ENCODE data around the gene SKI. TPM values are rescaled to one million over a fixed set of nuclear protein-coding genes. Genes with fewer than 3 reads are reported as not detected.

The SKI gene
- total and polyA plus RNA-seq, 9 of the 15 experiments (the other 6 are each of a cell fraction or from before 2014, with no cell fraction given) = 0.10 to 60.5 (median 4.6) TPM

- FAIRE-seq = no peak
- in situ Hi-C loops (cut with MboI) = no loop called here
- Histone ChIP-seq H3K27ac (ENCODE audit: extremely low read depth, low read depth, low read length) (peak overlapping the region; percentile 75), H3K36me3 (ENCODE audit: control insufficient read depth, insufficient read depth, low read length) (no peaks in the 10 kb centered on the region), H3K4me1 (replicated peaks in 1 of 2; ENCODE audit: control insufficient read depth in 2 of 2, insufficient read depth in 2 of 2, low read length in 2 of 2) (peaks cover 34 to 80% of the 10 kb centered on the region in 2 experiments), H3K4me3 (peak overlapping the region; percentile 45), H3K27me3 (ENCODE audit: control insufficient read depth in 2 of 2, insufficient read depth in 2 of 2, low read length in 2 of 2) (no peaks in the 10 kb centered on the region), H2AFZ (ENCODE audit: low read depth, low read length) (peak overlapping the region; percentile 78), H3K9ac (ENCODE audit: insufficient read depth in 1 of 2, low read depth in 2 of 2, low read length in 2 of 2) (peak overlapping the region; percentile 62 to 91), H3K4me2 (ENCODE audit: insufficient read depth, low read length) (peak overlapping the region; percentile 88), H3K9me1 (ENCODE audit: control insufficient read depth, insufficient read depth, low read length) (no peaks in the 10 kb centered on the region), H4K20me1 (replicated peaks; ENCODE audit: control insufficient read depth, insufficient read depth, low read length) (no peaks in the 10 kb centered on the region), H3K9me3 (replicated peaks; ENCODE audit: control insufficient read depth, insufficient read depth, low read depth, low read length) (no peaks in the 10 kb centered on the region), H3K79me2 (ENCODE audit: control insufficient read depth, insufficient read depth, low read length) (peaks cover 15% of the 10 kb centered on the region; the same call in 2 of the 3 replicates)
- 11% methylated on average over 20 of the region's 60 CpGs for WGBS (ENCODE audit: insufficient coverage, low coverage, missing lambda C conversion rate)
- ATAC-seq = peak; percentile 67
- ChIA-PET CTCF (ENCODE audit: low intra/inter-chr PET ratio) (no interaction called here), POLR2A (interaction anchor here (0.7 to 1.4 kb wide), 6 partner anchors 10 to 114 kb away, joined by 3 to 6 read pairs (median 3); partner anchors contain the start of gene FAAP20)
- peak; percentile 88 to 100 (median 99) for DNase-seq (ENCODE audit: extremely low read depth in 1 of 4, low spot score in 3 of 4)
- intact Hi-C loops (cut with micrococcal nuclease) = loop anchor here (2.0 kb wide), 1 partner anchor 22 kb away; no protein-coding TSS in a partner anchor
- no TSS peak for BruUV-seq (replicated peaks)
- TF ChIP-seq POLR2G (IDR thresholded peaks at IDR 0.05; ENCODE audit: low read depth, low read length) (peak; percentile 62), USF2 (CRISPR knock-in tag; IDR thresholded peaks at IDR 0.05) (peak; percentile 43), CTCFL (IDR thresholded peaks at IDR 0.05; ENCODE audit: borderline replicate concordance, insufficient read depth, low read depth, low read length, poor library complexity, severe bottlenecking) (no peak), GTF2B (IDR thresholded peaks at IDR 0.05; ENCODE audit: extremely low read depth, insufficient read length) (no peak), DDX20 (tag; IDR thresholded peaks at IDR 0.05; ENCODE audit: low read depth) (no peak), PKNOX1 (IDR thresholded peaks at IDR 0.05) (no peak), THAP12 (CRISPR knock-in tag; IDR thresholded peaks at IDR 0.05) (no peak), ZNF408 (CRISPR knock-in tag; IDR thresholded peaks at IDR 0.05; ENCODE audit: low read depth) (no peak), ZNF3 (CRISPR knock-in tag; IDR thresholded peaks at IDR 0.05) (no peak), GATA2 (CRISPR knock-in tag; IDR thresholded peaks at IDR 0.05) (no peak), CBX3 (IDR thresholded peaks at IDR 0.05; ENCODE audit: borderline replicate concordance in 1 of 2, low read length in 2 of 2) (no peak), MTF1 (CRISPR knock-in tag; IDR thresholded peaks at IDR 0.05; ENCODE audit: borderline replicate concordance) (no peak)
Measured at GRCh38 chr1:2204415-2205190, 23.5 kb upstream of the SKI start.

Measured in K562 (cell line).